Measurements from ENCODE around the gene FLNA. TPM values are rescaled to one million over a fixed set of nuclear protein-coding genes. Genes with fewer than 3 reads are reported as not detected.
A peak's percentile ranks its signal among the peaks of the same experiment; 100 is the strongest.

The FLNA gene
- total RNA-seq, 1 donor from 2014 or later, result 1,252 TPM

- intact Hi-C loops (cut with DNase I), result no loop called here
- no peak overlapping the region for H3K27ac ChIP-seq
- no peak for TF ChIP-seq CTCF (IDR thresholded peaks at IDR 0.05)
- ATAC-seq (no peak), DNase-seq (no peak)
- no peaks in the 10 kb centered on the region for H3K9me3 ChIP-seq
- H3K4me1 ChIP-seq, result no peaks in the 10 kb centered on the region
- H3K27me3 ChIP-seq, result no peaks in the 10 kb centered on the region
- no peak overlapping the region for H3K4me3 ChIP-seq
- no peaks in the 10 kb centered on the region for H3K36me3 ChIP-seq
Observed at GRCh38 chrX:154313147-154313546, 61.3 kb downstream of the FLNA start.

GRCh38 chrX:154312116-154312515 lies 62.3 kb downstream of the FLNA start:
- no peak for TF ChIP-seq CTCF (IDR thresholded peaks at IDR 0.05)
- ATAC-seq (no peak), DNase-seq (no peak)
- Histone ChIP-seq H3K4me3 (no peak overlapping the region), H3K9me3 (no peaks in the 10 kb centered on the region), H3K27ac (no peak overlapping the region), H3K27me3 (no peaks in the 10 kb centered on the region), H3K4me1 (no peaks in the 10 kb centered on the region), H3K36me3 (no peaks in the 10 kb centered on the region)
- intact Hi-C loops (cut with DNase I), result no loop called here

GRCh38 chrX:154310616-154311536 lies 63.6 kb downstream of the FLNA start:
- intact Hi-C loops (cut with DNase I), result no loop called here
- ATAC-seq, result no peak

GRCh38 chrX:154309041-154309775 lies 65.2 kb downstream of the FLNA start:
- ATAC-seq, result no peak
- TF ChIP-seq CTCF (IDR thresholded peaks at IDR 0.05), result no peak

More at GRCh38 chrX:154310616-154311536, 63.6 kb downstream of the FLNA start:
- Histone ChIP-seq H3K27ac (no peak overlapping the region), H3K4me1 (no peaks in the 10 kb centered on the region), H3K9me3 (no peaks in the 10 kb centered on the region), H3K27me3 (no peaks in the 10 kb centered on the region), H3K36me3 (no peaks in the 10 kb centered on the region), H3K4me3 (no peak overlapping the region)
- no peak for DNase-seq
- TF ChIP-seq CTCF (IDR thresholded peaks at IDR 0.05), result no peak

GRCh38 chrX:154308108-154308946 lies 66.1 kb downstream of the FLNA start:
- peak; percentile 62 for DNase-seq
- no peaks in the 10 kb centered on the region for H3K27me3 ChIP-seq

More at GRCh38 chrX:154309041-154309775, 65.2 kb downstream of the FLNA start:
- H3K27ac ChIP-seq, result no peak overlapping the region
- H3K36me3 ChIP-seq, result no peaks in the 10 kb centered on the region
- no peak for DNase-seq
- no peaks in the 10 kb centered on the region for H3K4me1 ChIP-seq
- H3K4me3 ChIP-seq, result no peak overlapping the region
- intact Hi-C loops (cut with DNase I), result no loop called here
- H3K27me3 ChIP-seq, result no peaks in the 10 kb centered on the region
- H3K9me3 ChIP-seq, result no peaks in the 10 kb centered on the region

More at GRCh38 chrX:154308108-154308946, 66.1 kb downstream of the FLNA start:
- ATAC-seq, result peak; percentile 86
- Histone ChIP-seq H3K9me3 (no peaks in the 10 kb centered on the region), H3K36me3 (no peaks in the 10 kb centered on the region), H3K4me1 (no peaks in the 10 kb centered on the region), H3K27ac (no peak overlapping the region), H3K4me3 (no peak overlapping the region)
- intact Hi-C loops (cut with DNase I), result no loop called here
- peak; percentile 76 for TF ChIP-seq CTCF (IDR thresholded peaks at IDR 0.05)

All from upper lobe of right lung (tissue), 1 donor.